ENCODE measurements around the gene KLB. TPM values are rescaled to one million over a fixed set of nuclear protein-coding genes. Genes with fewer than 3 reads are reported as not detected.
"Not testable (repeated sequence)": the region's sequence is repeated elsewhere in the genome, so short reads cannot be mapped to it uniquely, and the experiment has no call there.

KLB gene
- total RNA-seq (2022) (not detected in 2 replicates), Bru-seq, nascent RNA (not detected), BruChase-seq, experiment 1, labeled RNA remaining after a 6-hour chase (percentile 0 among the genes with signal in this experiment), BruChase-seq, experiment 2, labeled RNA remaining after a 2-hour chase (not detected)
- long read RNA-seq: 0 reads

DNA sequence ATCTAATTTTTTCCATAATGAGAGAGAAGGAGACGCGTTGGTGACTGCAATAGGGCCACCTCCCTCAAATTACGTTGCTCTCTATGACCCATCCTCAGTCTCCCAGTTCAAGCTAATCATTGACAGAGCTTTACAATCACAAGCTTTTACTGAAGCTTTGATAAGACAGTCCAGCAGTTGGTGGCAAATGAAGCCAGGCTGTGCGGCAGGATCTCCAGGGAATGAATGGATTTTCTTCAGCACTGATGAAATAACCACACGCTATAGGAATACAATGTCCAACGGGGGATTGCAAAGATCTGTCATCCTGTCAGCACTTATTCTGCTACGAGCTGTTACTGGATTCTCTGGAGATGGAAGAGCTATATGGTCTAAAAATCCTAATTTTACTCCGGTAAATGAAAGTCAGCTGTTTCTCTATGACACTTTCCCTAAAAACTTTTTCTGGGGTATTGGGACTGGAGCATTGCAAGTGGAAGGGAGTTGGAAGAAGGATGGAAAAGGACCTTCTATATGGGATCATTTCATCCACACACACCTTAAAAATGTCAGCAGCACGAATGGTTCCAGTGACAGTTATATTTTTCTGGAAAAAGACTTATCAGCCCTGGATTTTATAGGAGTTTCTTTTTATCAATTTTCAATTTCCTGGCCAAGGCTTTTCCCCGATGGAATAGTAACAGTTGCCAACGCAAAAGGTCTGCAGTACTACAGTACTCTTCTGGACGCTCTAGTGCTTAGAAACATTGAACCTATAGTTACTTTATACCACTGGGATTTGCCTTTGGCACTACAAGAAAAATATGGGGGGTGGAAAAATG, at the start of gene KLB:
Gene KLB (plus strand): TSS at position 168 of the 821 bp plus-strand sequence. CDS start 20 bp downstream, at position 188.
- Mint-ChIP-seq H3K27ac (ENCODE audit: low read depth, unreplicated experiment) (no peak within 1 kb of the TSS), H3K4me1 (ENCODE audit: insufficient read depth, unreplicated experiment) (no peaks in the 10 kb centered on the region), H3K4me3 (ENCODE audit: unreplicated experiment) (no peak within 1 kb of the TSS), H3K9me3 (ENCODE audit: unreplicated experiment) (no peaks in the 10 kb centered on the region), H3K36me3 (ENCODE audit: insufficient read depth, unreplicated experiment) (no peaks in the 10 kb centered on the region), H3K27me3 (ENCODE audit: insufficient read depth, unreplicated experiment) (no peaks in the 10 kb centered on the region)
- intact Hi-C loops (cut with micrococcal nuclease): no loop called here
- DNase-seq (ENCODE audit: unreplicated experiment): no peak
- BruUV-seq (replicated peaks): no TSS peak
- CTCF ChIA-PET: interaction anchor here (1.3 kb wide), 1 partner anchor 29 kb away, joined by 3 read pairs; no protein-coding TSS in a partner anchor
- TF ChIP-seq, protein P1, sequence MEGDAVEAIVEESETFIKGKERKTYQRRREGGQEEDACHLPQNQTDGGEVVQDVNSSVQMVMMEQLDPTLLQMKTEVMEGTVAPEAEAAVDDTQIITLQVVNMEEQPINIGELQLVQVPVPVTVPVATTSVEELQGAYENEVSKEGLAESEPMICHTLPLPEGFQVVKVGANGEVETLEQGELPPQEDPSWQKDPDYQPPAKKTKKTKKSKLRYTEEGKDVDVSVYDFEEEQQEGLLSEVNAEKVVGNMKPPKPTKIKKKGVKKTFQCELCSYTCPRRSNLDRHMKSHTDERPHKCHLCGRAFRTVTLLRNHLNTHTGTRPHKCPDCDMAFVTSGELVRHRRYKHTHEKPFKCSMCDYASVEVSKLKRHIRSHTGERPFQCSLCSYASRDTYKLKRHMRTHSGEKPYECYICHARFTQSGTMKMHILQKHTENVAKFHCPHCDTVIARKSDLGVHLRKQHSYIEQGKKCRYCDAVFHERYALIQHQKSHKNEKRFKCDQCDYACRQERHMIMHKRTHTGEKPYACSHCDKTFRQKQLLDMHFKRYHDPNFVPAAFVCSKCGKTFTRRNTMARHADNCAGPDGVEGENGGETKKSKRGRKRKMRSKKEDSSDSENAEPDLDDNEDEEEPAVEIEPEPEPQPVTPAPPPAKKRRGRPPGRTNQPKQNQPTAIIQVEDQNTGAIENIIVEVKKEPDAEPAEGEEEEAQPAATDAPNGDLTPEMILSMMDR (IDR thresholded peaks at IDR 0.05; ENCODE audit: unreplicated experiment): no peak
- POLR2A ChIA-PET: interaction anchor here (0.6 to 0.8 kb wide), 3 partner anchors 41 to 377 kb away, joined by 3 to 4 read pairs (median 3); partner anchors contain the start of gene RFC1

DNA sequence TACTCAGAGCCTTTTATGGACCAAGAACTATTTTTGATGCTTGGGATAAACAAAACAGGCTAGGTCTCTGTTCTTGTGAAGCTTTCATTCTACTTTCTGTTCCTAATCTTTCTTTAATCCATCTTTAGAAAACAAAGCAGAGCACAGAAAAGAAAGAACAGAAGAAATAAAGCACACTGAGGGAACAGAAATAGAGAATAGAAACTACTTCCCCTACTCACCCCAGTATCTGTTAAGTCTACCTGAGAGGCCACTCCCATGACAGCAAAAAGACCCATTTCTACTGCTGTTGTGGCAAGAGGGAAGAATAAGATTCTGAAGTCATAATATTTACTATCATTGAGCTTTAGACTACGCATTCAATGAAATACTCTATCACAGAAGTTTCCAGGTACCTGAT, 49.7 kb upstream of the KLB start:
- TF ChIP-seq, protein P1 (IDR thresholded peaks at IDR 0.05; ENCODE audit: unreplicated experiment): no peak
- intact Hi-C loops (cut with micrococcal nuclease): no loop called here
- H3K27ac Mint-ChIP-seq (ENCODE audit: low read depth, unreplicated experiment): no peak overlapping the region
- peaks cover 29% of the 10 kb centered on the region for H3K4me1 Mint-ChIP-seq (ENCODE audit: insufficient read depth, unreplicated experiment)
- ChIA-PET CTCF (interaction anchor here (0.6 to 1.1 kb wide), 3 partner anchors 8 to 1531 kb away, joined by 3 read pairs; no protein-coding TSS in a partner anchor), POLR2A (interaction anchor here (2.8 to 9.0 kb wide), 2 partner anchors 9 to 102 kb away, joined by 8 to 105 read pairs; partner anchors contain the start of genes LIAS, RFC1 and RPL9)
- no peak overlapping the region for H3K4me3 Mint-ChIP-seq (ENCODE audit: unreplicated experiment)
- no peaks in the 10 kb centered on the region for H3K9me3 Mint-ChIP-seq (ENCODE audit: unreplicated experiment)
- H3K27me3 Mint-ChIP-seq (ENCODE audit: insufficient read depth, unreplicated experiment): no peaks in the 10 kb centered on the region
- H3K36me3 Mint-ChIP-seq (ENCODE audit: insufficient read depth, unreplicated experiment): peaks cover 8% of the 10 kb centered on the region
- BruUV-seq (replicated peaks): no TSS peak
- no peak for DNase-seq (ENCODE audit: unreplicated experiment)

DNA sequence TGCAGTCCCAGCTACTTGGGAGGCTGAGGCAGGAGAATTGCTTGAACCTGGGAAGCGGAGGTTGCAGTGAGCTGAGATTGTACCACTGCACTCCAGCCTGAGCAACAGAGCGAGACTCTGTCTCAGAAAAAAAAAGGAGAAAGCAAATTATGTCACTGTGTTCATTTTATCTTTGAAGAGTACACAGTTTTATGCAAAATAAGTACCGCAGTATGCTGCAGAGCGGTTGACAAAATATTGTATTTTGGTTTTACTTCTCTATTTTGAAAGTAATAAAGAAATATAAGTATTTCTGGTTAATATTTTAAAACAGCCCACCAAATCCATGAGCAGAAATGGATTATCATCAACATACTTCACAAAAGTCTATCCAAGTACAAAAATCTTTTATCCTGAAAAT, 46.1 kb upstream of the KLB start:
- Mint-ChIP-seq H3K4me1 (ENCODE audit: insufficient read depth, unreplicated experiment) (peaks cover 35% of the 10 kb centered on the region), H3K36me3 (ENCODE audit: insufficient read depth, unreplicated experiment) (peaks cover 11% of the 10 kb centered on the region)
- POLR2A ChIA-PET; H3K27ac Mint-ChIP-seq (ENCODE audit: low read depth, unreplicated experiment); H3K4me3 Mint-ChIP-seq (ENCODE audit: unreplicated experiment); H3K9me3 Mint-ChIP-seq (ENCODE audit: unreplicated experiment); BruUV-seq (replicated peaks); H3K27me3 Mint-ChIP-seq (ENCODE audit: insufficient read depth, unreplicated experiment); intact Hi-C loops (cut with micrococcal nuclease); DNase-seq (ENCODE audit: unreplicated experiment): not testable (repeated sequence)
- CTCF ChIA-PET: interaction anchor here (0.6 kb wide), 1 partner anchor 443 kb away, joined by 3 read pairs; no protein-coding TSS in a partner anchor

- peaks cover 35% of the 10 kb centered on the region for H3K4me1 Mint-ChIP-seq (ENCODE audit: insufficient read depth, unreplicated experiment)
- intact Hi-C loops (cut with micrococcal nuclease): no loop called here
- BruUV-seq (replicated peaks): no TSS peak
- TF ChIP-seq, protein P1 (IDR thresholded peaks at IDR 0.05; ENCODE audit: unreplicated experiment): no peak
- CTCF ChIA-PET: no interaction called here
- peaks cover 16% of the 10 kb centered on the region for H3K36me3 Mint-ChIP-seq (ENCODE audit: insufficient read depth, unreplicated experiment)
- H3K27me3 Mint-ChIP-seq (ENCODE audit: insufficient read depth, unreplicated experiment): no peaks in the 10 kb centered on the region
- H3K4me3 Mint-ChIP-seq (ENCODE audit: unreplicated experiment): no peak overlapping the region
- no peak for DNase-seq (ENCODE audit: unreplicated experiment)
- H3K9me3 Mint-ChIP-seq (ENCODE audit: unreplicated experiment): no peaks in the 10 kb centered on the region
- H3K27ac Mint-ChIP-seq (ENCODE audit: low read depth, unreplicated experiment): peak overlapping the region; percentile 9
- POLR2A ChIA-PET: interaction anchor here (2.3 kb wide), 1 partner anchor 9 kb away, joined by 12 read pairs; no protein-coding TSS in a partner anchor
Observed at GRCh38 chr4:39362827-39363226, 43.9 kb upstream of the KLB start.

Measured in MCF 10A (cell line).